GM13977 (cell line): Measurements from ENCODE around the gene IL1RAPL1.

Experiments used
- DNase-seq: peaks from one replicate; pipeline ENCODE4 v3.0.0; 2012; ENCODE audit warnings: low spot score
- in situ Hi-C: fragments of 300-500 bp; cut with MboI; formaldehyde crosslinking; loops from one replicate; pipeline ENCODE4 v1.12.0; 2022; ENCODE audit warnings: low sequenced_read_pairs, low pct_unique_long_range_greater_than_20kb, mixed read lengths, inconsistent platforms; ENCODE audit not compliant: unreplicated experiment
- TF ChIP-seq, protein P1 (sequence below): IDR thresholded peaks from 2 replicates; pipeline ENCODE4 v1.5.1; 2012; ENCODE audit warnings: mild to moderate bottlenecking, control low read depth; ENCODE audit not compliant: insufficient read depth; ENCODE audit errors: extremely low read depth, missing control alignments

The IL1RAPL1 gene

DNA sequence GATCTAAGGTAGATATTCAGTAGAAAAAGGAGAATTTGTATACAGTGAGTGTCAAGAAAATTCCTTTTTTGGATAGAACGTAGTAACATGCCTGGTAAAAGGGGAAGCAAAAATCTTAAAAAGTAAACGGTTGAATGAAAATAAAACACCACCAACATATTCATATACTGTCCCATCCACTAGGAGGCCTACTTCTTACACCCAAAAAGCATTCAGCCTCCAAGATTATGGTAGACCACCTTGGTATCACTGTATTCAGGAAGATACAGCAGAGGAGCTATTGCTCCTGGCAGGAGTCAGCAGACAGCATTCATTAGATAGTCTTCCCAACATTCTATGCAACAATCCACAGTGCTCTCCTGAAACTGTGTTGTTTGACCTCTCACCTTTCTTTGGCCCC lies 1353.5 kb downstream of the IL1RAPL1 start:
- DNase-seq: no peak
- TF ChIP-seq, protein P1, sequence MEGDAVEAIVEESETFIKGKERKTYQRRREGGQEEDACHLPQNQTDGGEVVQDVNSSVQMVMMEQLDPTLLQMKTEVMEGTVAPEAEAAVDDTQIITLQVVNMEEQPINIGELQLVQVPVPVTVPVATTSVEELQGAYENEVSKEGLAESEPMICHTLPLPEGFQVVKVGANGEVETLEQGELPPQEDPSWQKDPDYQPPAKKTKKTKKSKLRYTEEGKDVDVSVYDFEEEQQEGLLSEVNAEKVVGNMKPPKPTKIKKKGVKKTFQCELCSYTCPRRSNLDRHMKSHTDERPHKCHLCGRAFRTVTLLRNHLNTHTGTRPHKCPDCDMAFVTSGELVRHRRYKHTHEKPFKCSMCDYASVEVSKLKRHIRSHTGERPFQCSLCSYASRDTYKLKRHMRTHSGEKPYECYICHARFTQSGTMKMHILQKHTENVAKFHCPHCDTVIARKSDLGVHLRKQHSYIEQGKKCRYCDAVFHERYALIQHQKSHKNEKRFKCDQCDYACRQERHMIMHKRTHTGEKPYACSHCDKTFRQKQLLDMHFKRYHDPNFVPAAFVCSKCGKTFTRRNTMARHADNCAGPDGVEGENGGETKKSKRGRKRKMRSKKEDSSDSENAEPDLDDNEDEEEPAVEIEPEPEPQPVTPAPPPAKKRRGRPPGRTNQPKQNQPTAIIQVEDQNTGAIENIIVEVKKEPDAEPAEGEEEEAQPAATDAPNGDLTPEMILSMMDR: no peak
- in situ Hi-C loops: no loop called here

DNA sequence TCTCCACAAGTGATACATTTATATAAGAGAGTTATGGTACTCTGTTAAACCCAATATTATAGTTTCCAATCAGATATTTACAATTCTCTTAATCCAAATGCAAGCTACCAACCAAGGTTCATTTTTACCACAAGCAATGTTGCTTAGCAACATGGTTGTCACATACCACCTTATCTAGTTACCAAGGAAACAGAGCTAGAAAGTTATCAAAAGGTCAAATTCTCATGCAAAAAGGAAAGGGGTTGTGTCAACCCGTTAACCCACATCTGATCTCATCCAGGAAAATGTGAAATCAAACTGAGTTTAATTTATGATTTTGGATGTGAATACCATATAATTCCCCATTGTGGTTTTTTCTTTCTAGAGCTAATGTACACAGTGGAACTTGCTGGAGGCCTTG lies 1354.0 kb downstream of the IL1RAPL1 start:
- in situ Hi-C loops: no loop called here
- TF ChIP-seq, protein P1: no peak
- DNase-seq: no peak

DNA sequence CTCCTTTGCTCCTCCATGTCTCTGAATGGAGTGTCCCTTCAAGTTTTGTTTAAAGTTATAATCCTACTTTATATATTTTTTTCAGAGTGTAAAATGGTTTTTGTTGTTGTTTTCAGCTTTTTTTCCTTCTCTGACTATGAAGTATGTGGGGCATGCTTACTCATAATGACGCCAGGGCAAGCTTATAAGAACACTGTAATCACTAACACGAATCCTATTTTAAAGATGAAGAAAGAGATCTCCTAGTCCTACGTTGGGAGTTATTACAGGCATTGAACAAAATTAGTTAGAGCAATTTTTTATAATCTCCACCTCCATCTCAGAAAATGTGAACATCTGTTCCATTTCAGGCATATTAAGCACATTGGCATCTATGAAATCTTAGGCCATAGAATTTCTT lies 1360.0 kb downstream of the IL1RAPL1 start:
- TF ChIP-seq, protein P1: no peak
- no peak for DNase-seq
- in situ Hi-C loops: no loop called here

DNA sequence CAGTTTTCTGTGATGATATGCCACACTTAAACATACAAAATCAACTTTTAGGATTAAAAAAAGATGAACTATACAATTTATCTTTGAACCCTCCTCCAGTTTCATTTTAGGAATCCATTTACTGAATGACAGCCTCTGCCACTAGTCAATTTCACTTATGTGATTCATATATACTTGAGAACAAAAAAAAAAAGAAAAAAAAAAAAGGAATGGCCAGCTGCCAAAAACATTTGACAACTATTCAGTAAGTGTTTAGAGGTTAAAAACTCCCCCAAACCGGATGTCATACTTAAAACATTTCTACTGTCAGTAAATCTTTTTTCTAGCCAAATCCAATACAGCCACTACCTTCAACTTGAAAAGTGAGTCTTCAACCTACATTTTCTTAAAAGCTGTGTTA lies 1361.4 kb downstream of the IL1RAPL1 start:
- TF ChIP-seq, protein P1: no peak
- no peak for DNase-seq
- in situ Hi-C loops: no loop called here

DNA sequence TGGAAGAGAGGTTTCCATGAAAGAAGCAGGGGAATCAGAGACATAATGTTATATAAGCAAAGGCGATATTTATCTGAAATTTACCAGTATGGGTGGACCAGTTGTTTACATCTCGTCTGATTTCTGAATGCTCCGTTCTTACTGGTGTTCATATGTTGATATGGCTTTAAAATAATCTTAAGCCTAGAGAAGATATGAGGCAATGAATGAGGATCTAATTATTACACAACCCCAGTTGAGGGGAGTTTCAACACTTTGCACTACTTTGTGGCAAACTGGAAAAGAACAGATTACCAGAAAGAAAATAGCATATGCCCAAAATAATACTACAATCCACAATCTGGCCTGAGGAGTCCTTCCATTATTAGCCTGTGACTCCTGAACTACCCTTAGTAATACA lies 1364.8 kb downstream of the IL1RAPL1 start:
- DNase-seq: no peak
- TF ChIP-seq, protein P1: no peak

DNA sequence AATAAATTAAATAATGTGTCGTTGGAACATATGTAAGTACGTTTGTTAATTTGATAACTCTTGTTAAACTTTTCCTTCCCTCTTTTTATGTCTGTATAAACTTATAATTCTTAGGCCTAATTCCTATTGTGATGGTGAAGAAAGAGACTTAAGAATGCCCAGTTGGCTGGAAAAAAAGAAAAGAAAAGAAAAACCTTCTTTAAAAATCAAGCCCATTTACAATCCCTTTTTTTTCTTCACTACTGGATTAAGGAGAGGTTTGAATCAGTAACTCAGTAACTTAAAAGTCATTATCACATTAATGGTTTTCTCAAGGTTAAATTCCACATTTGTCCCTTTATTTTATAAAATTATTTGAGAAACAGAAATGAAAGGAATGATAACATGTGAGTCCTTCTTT lies 1374.8 kb downstream of the IL1RAPL1 start:
- no peak for DNase-seq
- in situ Hi-C loops: no loop called here

More for the DNA sequence above, 1364.8 kb downstream of the IL1RAPL1 start:
- in situ Hi-C loops: no loop called here

More for the DNA sequence above, 1374.8 kb downstream of the IL1RAPL1 start:
- TF ChIP-seq, protein P1: no peak
